Lung (tissue), 12 donors: ENCODE data around the gene AOAH. TPM values are rescaled to one million over a fixed set of nuclear protein-coding genes. Genes with fewer than 3 reads are reported as not detected.

Experiments
- ATAC-seq: fragments of 200-7000 bp; cut with Tn5 transposase; one replicate; pipeline ENCODE4 v1.9.1; 2020; ENCODE audit warnings: moderate number of reproducible peaks; ENCODE audit not compliant: insufficient read depth, low FRiP score
- DNase-seq, 3 donors: peaks; one replicate each; pipeline ENCODE4 v3.0.0-alpha.2; 2013 to 2017
- H3K27ac ChIP-seq, 2 donors: one replicate each; pipeline ENCODE4 v1.5.1; 2013; ENCODE audit warnings: mild to moderate bottlenecking in 2 of 2, moderate library complexity in 2 of 2, control low read depth in 1 of 2, inconsistent platforms in 1 of 2, low read depth in 1 of 2, low read length in 1 of 2
- H3K27me3 ChIP-seq, 3 donors: one replicate each; pipeline ENCODE4 v1.5.1; 2013; ENCODE audit warnings: low read length in 2 of 3; ENCODE audit not compliant: control insufficient read depth in 3 of 3, insufficient read depth in 3 of 3
- H3K36me3 ChIP-seq, 4 donors: one replicate each; pipeline ENCODE4 v1.5.1; 2013; ENCODE audit warnings: low read length in 4 of 4, mild to moderate bottlenecking in 1 of 4, moderate library complexity in 1 of 4; ENCODE audit not compliant: control insufficient read depth in 4 of 4, insufficient read depth in 4 of 4
- H3K4me1 ChIP-seq, 5 donors: one replicate each; pipeline ENCODE4 v1.5.1; 2013; ENCODE audit warnings: low read length in 5 of 5, mild to moderate bottlenecking in 2 of 5, moderate library complexity in 1 of 5; ENCODE audit not compliant: control insufficient read depth in 5 of 5, insufficient read depth in 5 of 5
- H3K4me3 ChIP-seq: one replicate; pipeline ENCODE4 v1.5.1; 2013; ENCODE audit warnings: mild to moderate bottlenecking, control low read depth, moderate library complexity
- H3K9ac ChIP-seq, 2 donors: one replicate each; pipeline ENCODE4 v1.5.1; 2013; ENCODE audit warnings: low read length in 2 of 2, control low read depth in 1 of 2; ENCODE audit not compliant: insufficient read depth in 1 of 2
- H3K9me3 ChIP-seq, 4 donors: one replicate each; pipeline ENCODE4 v1.5.1; 2013; ENCODE audit warnings: low read length in 3 of 4, mild to moderate bottlenecking in 1 of 4, moderate library complexity in 1 of 4; ENCODE audit not compliant: control insufficient read depth in 4 of 4, insufficient read depth in 3 of 4
- CTCF ChIP-seq: IDR thresholded peaks from 2 replicates; pipeline ENCODE4 v1.5.1; 2012; ENCODE audit warnings: mild to moderate bottlenecking; ENCODE audit errors: control extremely low read depth, extremely low read depth
- WGBS, 2 donors: extraction: QIAGEN DNeasy Blood & Tissue Kit; methylation state at CpG; one replicate each; pipeline ENCODE4 v1.1.7; 2013; 5-methylcytosine and 5-hydroxymethylcytosine counted together
- polyA plus RNA-seq, 2 donors: library from polyadenylated mRNA; stranded (reverse); fragments of 200-250 nt; gene quantifications; one replicate each; pipeline ENCODE4 v1.2.1, GENCODE V29; 2013
- total RNA-seq, 2 donors: library from RNA; depleted of rRNA in 1 of 2; stranded (reverse); fragments of >200 nt in 1 of 2; gene quantifications; one replicate each; pipeline ENCODE4 v1.2.1, GENCODE V29; 2014 to 2021
- donor health status: control.
- donor health status: control.
- donor health status: Bipolar disorder and iron deficiency.
- donor health status: healthy.
- donor health status: DM: yes; HTN: yes; CAD: no.

Gene AOAH
- total and polyA plus RNA-seq, 4 donors = 4.7 to 36.4 (median 29.0) TPM

DNA sequence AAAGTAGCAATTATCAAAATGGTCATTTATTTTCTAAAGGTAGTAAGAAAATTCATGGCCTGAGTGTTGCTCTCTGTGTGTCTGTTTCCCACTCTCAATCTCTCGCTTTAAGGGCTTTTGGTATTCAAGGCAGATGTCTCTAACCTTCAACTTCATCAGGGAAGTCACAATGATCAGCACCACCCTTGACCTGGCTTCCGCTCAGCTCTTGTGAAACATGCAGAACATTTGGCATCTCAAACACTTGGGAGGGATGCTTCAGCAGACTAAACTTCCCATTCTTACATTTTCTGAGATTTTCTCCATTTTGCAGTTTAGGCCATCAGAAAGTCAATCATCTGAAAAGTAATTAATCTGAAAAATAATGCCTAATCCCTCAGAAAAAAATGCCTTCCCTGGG lies 129.8 kb downstream of the AOAH start:
- TF ChIP-seq CTCF = no peak
- Histone ChIP-seq H3K9ac (no peak overlapping the region), H3K36me3 (no peaks in the 10 kb centered on the region), H3K27ac (no peak overlapping the region), H3K4me1 (no peaks in the 10 kb centered on the region), H3K27me3 (no peaks in the 10 kb centered on the region), H3K9me3 (no peaks in the 10 kb centered on the region), H3K4me3 (no peak overlapping the region)
- DNase-seq = no peak
- WGBS, 2 donors = 82 to 92% methylated on average over 2 of the region's 2 CpGs
- no peak for ATAC-seq

DNA sequence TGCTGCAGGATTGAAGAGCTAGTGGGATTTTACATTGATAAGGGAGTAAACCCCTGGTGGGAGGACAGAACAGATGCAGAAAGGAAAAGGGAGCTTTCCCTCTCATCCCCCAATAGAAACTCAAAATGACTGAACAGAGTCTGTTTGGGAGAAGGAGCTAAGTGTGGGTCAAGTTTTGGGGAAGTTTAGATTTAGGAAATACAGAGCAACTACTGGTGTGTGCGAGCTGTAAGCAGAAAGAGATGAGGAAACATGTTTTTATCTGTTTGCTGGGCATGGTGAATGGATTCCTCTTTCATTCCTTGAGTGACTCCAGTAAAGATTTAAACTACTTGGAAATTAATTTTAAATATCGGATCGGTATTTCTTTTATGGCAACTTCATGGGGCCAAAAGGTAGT lies 132.7 kb downstream of the AOAH start:
- Histone ChIP-seq H3K9ac (no peak overlapping the region), H3K27ac (no peak overlapping the region), H3K27me3 (no peaks in the 10 kb centered on the region), H3K9me3 (no peaks in the 10 kb centered on the region), H3K4me1 (no peaks in the 10 kb centered on the region), H3K4me3 (no peak overlapping the region), H3K36me3 (no peaks in the 10 kb centered on the region)
- TF ChIP-seq CTCF = no peak
- 76 to 88% methylated on average over 3 of the region's 3 CpGs for WGBS, 2 donors
- DNase-seq = no peak
- ATAC-seq = no peak

DNA sequence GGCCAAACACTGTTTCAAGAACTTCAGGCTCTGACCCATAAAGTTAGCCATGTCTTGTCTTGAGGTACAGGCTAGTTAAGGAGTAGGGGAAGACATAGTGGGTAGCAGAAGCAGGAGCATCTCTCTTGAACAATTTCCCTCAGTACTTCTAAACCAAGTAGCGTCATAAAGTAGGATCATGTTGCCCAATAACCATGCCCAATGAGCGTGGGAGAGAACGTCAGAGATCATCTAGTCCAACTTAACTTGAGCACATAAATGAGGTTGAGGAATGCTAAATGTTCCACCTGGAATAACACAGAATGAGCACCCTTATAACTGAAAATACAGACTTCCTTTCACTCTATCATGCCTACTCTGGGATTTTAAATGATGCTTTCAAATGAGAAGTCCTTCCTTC lies 134.9 kb downstream of the AOAH start:
- no peaks in the 10 kb centered on the region for H3K9me3 ChIP-seq
- ATAC-seq = no peak
- no peaks in the 10 kb centered on the region for H3K36me3 ChIP-seq
- H3K27ac ChIP-seq = no peak overlapping the region
- no peaks in the 10 kb centered on the region for H3K4me1 ChIP-seq
- TF ChIP-seq CTCF = no peak
- H3K4me3 ChIP-seq = no peak overlapping the region
- no peak overlapping the region for H3K9ac ChIP-seq
- WGBS, 2 donors = 93 to 94% methylated on average over 3 of the region's 3 CpGs
- no peaks in the 10 kb centered on the region for H3K27me3 ChIP-seq
- no peak for DNase-seq

DNA sequence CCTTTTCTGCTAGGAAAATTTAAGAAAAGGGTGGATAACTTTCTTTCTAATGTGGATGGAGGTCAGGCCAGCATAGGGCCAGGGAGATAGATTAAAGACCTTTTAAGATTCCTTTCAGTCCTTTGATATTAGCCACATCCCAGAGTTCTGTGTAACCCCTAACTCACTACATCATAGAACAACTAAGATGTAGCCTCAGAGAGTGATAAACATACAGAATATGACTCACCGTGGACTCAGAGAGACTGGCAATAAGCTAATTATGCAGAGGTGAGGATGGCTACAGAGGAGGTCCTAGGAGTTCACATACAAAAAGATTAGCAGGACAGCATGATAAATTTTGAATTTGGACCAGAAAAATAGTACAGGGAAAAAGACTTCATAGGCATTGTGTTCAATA lies 141.0 kb downstream of the AOAH start:
- no peaks in the 10 kb centered on the region for H3K27me3 ChIP-seq
- H3K36me3 ChIP-seq = peaks cover 0 to 2% (median 0%) of the 10 kb centered on the region in 4 donors
- no peak overlapping the region for H3K27ac ChIP-seq
- no peak for ATAC-seq
- 68 to 96% methylated on average over 1 of the region's 1 CpG for WGBS, 2 donors
- H3K9ac ChIP-seq = no peak overlapping the region
- DNase-seq = no peak
- H3K4me1 ChIP-seq = no peaks in the 10 kb centered on the region
- H3K4me3 ChIP-seq = no peak overlapping the region
- peaks cover 0 to 5% (median 0%) of the 10 kb centered on the region in 4 donors for H3K9me3 ChIP-seq
- no peak for TF ChIP-seq CTCF
